GM18511 (cell line): ENCODE measurements around the gene SIN3A.
"Not testable (repeated sequence)": the region's sequence is repeated elsewhere in the genome, so short reads cannot be mapped to it uniquely, and the experiment has no call there.

Experiments
- ATAC-seq: cut with Tn5 transposase; IDR thresholded peaks from one replicate; pipeline ENCODE4 v1.9.1; 2021; ENCODE audit warnings: mild to moderate bottlenecking, moderate library complexity; ENCODE audit not compliant: unreplicated experiment

Gene SIN3A

GRCh38 chr15:75450307-75451201, 936 bp downstream of the SIN3A start:
- peak; percentile 30 for ATAC-seq

- ATAC-seq, result no peak
Measured at GRCh38 chr15:75449585-75450306, 1.7 kb downstream of the SIN3A start.

- not testable (repeated sequence) for ATAC-seq
Measured at GRCh38 chr15:75448171-75448570, 3.3 kb downstream of the SIN3A start.

GRCh38 chr15:75446151-75446550, 5.3 kb downstream of the SIN3A start:
- no peak for ATAC-seq

- ATAC-seq, result not testable (repeated sequence)
Measured at GRCh38 chr15:75445324-75445723, 6.2 kb downstream of the SIN3A start.

GRCh38 chr15:75443972-75444453, 7.5 kb downstream of the SIN3A start:
- not testable (repeated sequence) for ATAC-seq

- no peak for ATAC-seq
Measured at GRCh38 chr15:75437721-75438120, 13.8 kb downstream of the SIN3A start.

GRCh38 chr15:75436881-75437280, 14.6 kb downstream of the SIN3A start:
- no peak for ATAC-seq

GRCh38 chr15:75431682-75432081, 19.8 kb downstream of the SIN3A start:
- ATAC-seq, result no peak

- ATAC-seq, result no peak
Measured at GRCh38 chr15:75431270-75431669, 20.2 kb downstream of the SIN3A start.

- no peak for ATAC-seq
Measured at GRCh38 chr15:75430259-75430658, 21.2 kb downstream of the SIN3A start.

GRCh38 chr15:75428152-75428551, 23.3 kb downstream of the SIN3A start:
- ATAC-seq, result no peak

GRCh38 chr15:75425966-75426500, 25.5 kb downstream of the SIN3A start:
- ATAC-seq, result no peak

GRCh38 chr15:75422554-75422953, 28.9 kb downstream of the SIN3A start:
- no peak for ATAC-seq

- no peak for ATAC-seq
Measured at GRCh38 chr15:75420698-75421097, 30.8 kb downstream of the SIN3A start.

GRCh38 chr15:75416584-75416983, 34.9 kb downstream of the SIN3A start:
- no peak for ATAC-seq

GRCh38 chr15:75410196-75410595, 41.3 kb downstream of the SIN3A start:
- no peak for ATAC-seq

GRCh38 chr15:75407083-75407482, 44.4 kb downstream of the SIN3A start:
- no peak for ATAC-seq

- no peak for ATAC-seq
Measured at GRCh38 chr15:75403892-75404291, 47.6 kb downstream of the SIN3A start.

GRCh38 chr15:75397494-75397893, 54.0 kb downstream of the SIN3A start:
- no peak for ATAC-seq

GRCh38 chr15:75389791-75390382, 61.6 kb downstream of the SIN3A start:
- no peak for ATAC-seq
